Neural progenitor cell (in vitro differentiated cells): ENCODE data around the gene MGLL. TPM values are rescaled to one million over a fixed set of nuclear protein-coding genes. Genes with fewer than 3 reads are reported as not detected.
A peak's percentile ranks its signal among the peaks of the same experiment; 100 is the strongest.

Experiments
- DNase-seq: peaks from one replicate; pipeline ENCODE4 v3.0.0-alpha.2; 2016; ENCODE audit warnings: low spot score
- H2AFZ ChIP-seq: fragments of 200-600 bp; sonication (generic); replicated peaks from 2 replicates; pipeline ENCODE4 v1.6.1; 2016; ENCODE audit warnings: antibody characterized with exemption
- H3F3A ChIP-seq: fragments of 200-600 bp; sonication (generic); 2 replicates; pipeline ENCODE4 v1.6.1; 2016; ENCODE audit warnings: antibody characterized with exemption, low read depth
- H3K27ac ChIP-seq: fragments of 200-600 bp; sonication (generic); 2 replicates; pipeline ENCODE4 v1.5.1; 2016; ENCODE audit warnings: mild to moderate bottlenecking
- H3K27me3 ChIP-seq: fragments of 200-600 bp; sonication (generic); 2 replicates; pipeline ENCODE4 v1.6.1; 2016; ENCODE audit warnings: mild to moderate bottlenecking, moderate library complexity
- H3K36me3 ChIP-seq: fragments of 200-600 bp; sonication (generic); 2 replicates; pipeline ENCODE4 v1.5.1; 2016
- H3K4me1 ChIP-seq: fragments of 200-600 bp; sonication (generic); 2 replicates; pipeline ENCODE4 v1.6.1; 2016; ENCODE audit warnings: mixed run types
- H3K4me2 ChIP-seq: fragments of 200-600 bp; sonication (generic); 2 replicates; pipeline ENCODE4 v1.6.1; 2016
- H3K4me3 ChIP-seq: fragments of 200-600 bp; sonication (generic); 2 replicates; pipeline ENCODE4 v1.5.1; 2016
- H3K79me2 ChIP-seq: fragments of 200-600 bp; sonication (generic); 2 replicates; pipeline ENCODE4 v1.6.1; 2016; ENCODE audit warnings: low read depth
- H3K9ac ChIP-seq: fragments of 200-600 bp; sonication (generic); 2 replicates; pipeline ENCODE4 v1.6.1; 2016
- H3K9me3 ChIP-seq: fragments of 200-600 bp; sonication (generic); 2 replicates; pipeline ENCODE4 v1.5.1; 2016; ENCODE audit warnings: low read depth
- H4K20me1 ChIP-seq: fragments of 200-600 bp; sonication (generic); 2 replicates; pipeline ENCODE4 v1.6.1; 2016; ENCODE audit warnings: low read depth
- H3K27ac Mint-ChIP-seq: 3 replicates; pipeline ENCODE4 v1.8.0; 2021; ENCODE audit warnings: mixed read lengths
- H3K27me3 Mint-ChIP-seq: 2 replicates; pipeline ENCODE4 v1.8.0; 2022; ENCODE audit warnings: low read depth, mild to moderate bottlenecking, inconsistent platforms, moderate library complexity, mixed read lengths; ENCODE audit not compliant: insufficient read depth
- H3K36me3 Mint-ChIP-seq: 3 replicates; pipeline ENCODE4 v1.8.0; 2021; ENCODE audit warnings: mixed read lengths
- H3K4me1 Mint-ChIP-seq: 3 replicates; pipeline ENCODE4 v1.8.0; 2021; ENCODE audit warnings: mixed read lengths
- H3K4me3 Mint-ChIP-seq: 3 replicates; pipeline ENCODE4 v1.8.0; 2021; ENCODE audit warnings: mild to moderate bottlenecking, moderate library complexity, mixed read lengths
- H3K9me3 Mint-ChIP-seq: 3 replicates; pipeline ENCODE4 v1.8.0; 2020; ENCODE audit warnings: mixed read lengths
- CTCF ChIP-seq: fragments of 200-600 bp; sonication (generic); IDR thresholded peaks from 2 replicates; pipeline ENCODE4 v1.5.1; 2017; ENCODE audit warnings: antibody characterized with exemption, mild to moderate bottlenecking
- EZH2 ChIP-seq: fragments of 200-600 bp; sonication (generic); IDR thresholded peaks from 2 replicates; pipeline ENCODE4 v1.6.1; 2017; ENCODE audit warnings: antibody characterized with exemption, mild to moderate bottlenecking, moderate library complexity
- EZH2phosphoT487 ChIP-seq: fragments of 200-600 bp; sonication (generic); IDR thresholded peaks from 2 replicates; pipeline ENCODE4 v1.6.1; 2017; ENCODE audit warnings: antibody characterized with exemption
- total RNA-seq: library from RNA; depleted of rRNA; stranded (reverse); fragments of >200 nt; gene quantifications from 2 replicates; pipeline ENCODE4 v1.2.3, GENCODE V29; 2015; ENCODE audit warnings: low replicate concordance

The MGLL gene
- total RNA-seq, 1 donor from 2014 or later: 0.15 TPM

DNA sequence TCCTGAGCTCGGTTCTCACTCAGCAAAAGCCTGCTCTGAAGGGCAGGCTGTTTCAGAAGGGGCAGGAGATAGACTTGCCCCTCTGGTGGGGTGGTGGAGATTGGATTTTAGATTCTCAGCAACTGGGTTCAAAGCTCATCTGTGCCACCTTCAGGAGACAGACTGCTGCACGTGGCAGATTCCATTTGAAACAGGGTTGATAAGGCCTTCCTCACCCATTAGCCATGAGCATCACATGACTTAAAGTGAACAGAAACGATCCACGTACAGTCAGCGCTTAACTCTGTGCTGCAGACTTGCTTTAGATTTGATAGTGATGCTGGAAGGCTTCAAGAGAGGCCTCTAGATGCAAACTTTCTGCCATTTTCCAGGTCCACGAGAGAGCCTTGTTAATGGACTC lies 35.0 kb upstream of the MGLL start:
- no peak for DNase-seq
- Histone ChIP-seq H3K79me2 (no peaks in the 10 kb centered on the region), H3K4me3 (no peak overlapping the region), H3F3A (no peaks in the 10 kb centered on the region), H2AFZ (peak overlapping the region; percentile 53), H3K27me3 (no peaks in the 10 kb centered on the region), H4K20me1 (no peaks in the 10 kb centered on the region), H3K27ac (no peak overlapping the region), H3K4me2 (no peak overlapping the region), H3K36me3 (no peaks in the 10 kb centered on the region), H3K9ac (no peak overlapping the region), H3K9me3 (no peaks in the 10 kb centered on the region), H3K4me1 (no peaks in the 10 kb centered on the region)
- H3K4me1 Mint-ChIP-seq: peaks cover 8% of the 10 kb centered on the region
- H3K27me3 Mint-ChIP-seq: peaks cover 13% of the 10 kb centered on the region
- TF ChIP-seq EZH2 (no peak), CTCF (peak; percentile 13)
- no peak overlapping the region for H3K27ac Mint-ChIP-seq
- no peak overlapping the region for H3K4me3 Mint-ChIP-seq
- H3K9me3 Mint-ChIP-seq: no peaks in the 10 kb centered on the region
- H3K36me3 Mint-ChIP-seq: no peaks in the 10 kb centered on the region

GRCh38 chr3:127856801-127857200 lies 34.5 kb upstream of the MGLL start:
- no peak for DNase-seq
- H3K4me1 ChIP-seq: peaks cover under 1% of the 10 kb centered on the region
- Mint-ChIP-seq H3K9me3 (no peaks in the 10 kb centered on the region), H3K27ac (no peak overlapping the region), H3K4me1 (peaks cover 11% of the 10 kb centered on the region), H3K36me3 (no peaks in the 10 kb centered on the region), H3K4me3 (no peak overlapping the region), H3K27me3 (peaks cover 13% of the 10 kb centered on the region)
- H3K9me3 ChIP-seq: no peaks in the 10 kb centered on the region
- H3K36me3 ChIP-seq: no peaks in the 10 kb centered on the region
- H3K27me3 ChIP-seq: no peaks in the 10 kb centered on the region
- TF ChIP-seq EZH2phosphoT487: no peak
- no peak for TF ChIP-seq CTCF
- no peak for TF ChIP-seq EZH2
- H3K27ac ChIP-seq: no peak overlapping the region
- H3K4me2 ChIP-seq: no peak overlapping the region
- H4K20me1 ChIP-seq: no peaks in the 10 kb centered on the region
- no peaks in the 10 kb centered on the region for H3F3A ChIP-seq
- H3K9ac ChIP-seq: no peak overlapping the region
- no peaks in the 10 kb centered on the region for H3K79me2 ChIP-seq
- no peak overlapping the region for H2AFZ ChIP-seq
- no peak overlapping the region for H3K4me3 ChIP-seq

DNA sequence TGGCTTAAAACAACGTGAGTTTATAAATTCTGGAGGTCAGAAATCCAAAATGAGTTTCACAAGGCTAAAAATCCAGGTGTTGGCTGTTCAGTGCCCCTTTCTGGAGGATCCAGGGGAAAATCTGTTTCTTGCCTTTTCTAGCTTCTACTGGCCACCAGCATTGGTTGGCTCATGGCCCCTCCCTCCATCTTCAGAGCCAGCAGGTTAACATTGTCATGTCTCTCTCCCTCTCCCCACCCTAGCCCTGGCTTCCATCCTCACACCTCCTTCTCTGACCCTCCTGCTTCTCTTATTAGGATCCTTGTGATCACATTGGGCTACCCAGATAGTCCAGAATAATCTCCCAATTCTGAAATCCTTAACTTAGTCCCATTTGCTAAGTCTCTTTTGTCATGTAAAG lies 32.9 kb upstream of the MGLL start:
- H3K27ac Mint-ChIP-seq: no peak overlapping the region
- no peak overlapping the region for H3K4me2 ChIP-seq
- no peaks in the 10 kb centered on the region for H4K20me1 ChIP-seq
- H3K4me1 Mint-ChIP-seq: peaks cover 13% of the 10 kb centered on the region
- no peaks in the 10 kb centered on the region for H3F3A ChIP-seq
- H3K27me3 Mint-ChIP-seq: peaks cover 11% of the 10 kb centered on the region
- H3K4me3 ChIP-seq: no peak overlapping the region
- H3K27me3 ChIP-seq: no peaks in the 10 kb centered on the region
- DNase-seq: no peak
- H3K79me2 ChIP-seq: no peaks in the 10 kb centered on the region
- no peaks in the 10 kb centered on the region for H3K9me3 ChIP-seq
- no peak overlapping the region for H3K27ac ChIP-seq
- no peaks in the 10 kb centered on the region for H3K36me3 ChIP-seq
- no peak for TF ChIP-seq CTCF
- TF ChIP-seq EZH2phosphoT487: no peak
- no peak for TF ChIP-seq EZH2
- peaks cover 7% of the 10 kb centered on the region for H3K4me1 ChIP-seq
- H2AFZ ChIP-seq: no peak overlapping the region
- H3K9ac ChIP-seq: no peak overlapping the region
- no peaks in the 10 kb centered on the region for H3K36me3 Mint-ChIP-seq
- H3K9me3 Mint-ChIP-seq: no peaks in the 10 kb centered on the region
- no peak overlapping the region for H3K4me3 Mint-ChIP-seq

DNA sequence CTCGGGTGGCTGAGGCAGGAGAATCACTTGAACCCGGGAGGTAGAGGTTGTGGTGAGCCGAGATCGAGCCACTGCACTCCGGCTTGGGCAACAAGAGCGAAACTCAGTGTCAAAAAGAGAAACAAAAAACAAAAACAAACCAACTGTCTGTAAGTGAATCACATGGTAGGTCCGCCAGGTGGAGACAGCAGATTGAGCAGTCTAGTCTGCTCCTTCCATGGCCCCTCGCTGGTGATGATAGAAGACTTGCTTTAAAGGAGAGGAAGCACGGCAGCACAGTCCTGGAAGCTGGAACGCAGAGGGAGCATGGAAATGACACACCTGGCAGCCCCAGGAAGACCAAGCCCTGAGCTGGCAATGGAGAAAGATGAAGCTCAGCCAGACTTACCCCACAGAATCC lies 31.4 kb upstream of the MGLL start:
- H3K27ac ChIP-seq: no peak overlapping the region
- H4K20me1 ChIP-seq: no peaks in the 10 kb centered on the region
- no peaks in the 10 kb centered on the region for H3K9me3 ChIP-seq
- H3F3A ChIP-seq: no peaks in the 10 kb centered on the region
- no peak overlapping the region for H2AFZ ChIP-seq
- H3K9ac ChIP-seq: no peak overlapping the region
- Mint-ChIP-seq H3K27ac (no peak overlapping the region), H3K9me3 (no peaks in the 10 kb centered on the region), H3K4me1 (peaks cover 15% of the 10 kb centered on the region), H3K36me3 (no peaks in the 10 kb centered on the region), H3K4me3 (no peak overlapping the region), H3K27me3 (peaks cover 11% of the 10 kb centered on the region)
- H3K4me3 ChIP-seq: no peak overlapping the region
- no peaks in the 10 kb centered on the region for H3K79me2 ChIP-seq
- no peaks in the 10 kb centered on the region for H3K36me3 ChIP-seq
- H3K27me3 ChIP-seq: no peaks in the 10 kb centered on the region
- peaks cover 7% of the 10 kb centered on the region for H3K4me1 ChIP-seq
- no peak overlapping the region for H3K4me2 ChIP-seq
- DNase-seq: peak; percentile 40
- TF ChIP-seq CTCF (no peak), EZH2 (no peak), EZH2phosphoT487 (no peak)
